GM10266 (cell line): Measurements from ENCODE around the gene XG.
"Not testable (repeated sequence)": the region's sequence is repeated elsewhere in the genome, so short reads cannot be mapped to it uniquely, and the experiment has no call there.

Experiments
- DNase-seq: peaks from one replicate; pipeline ENCODE4 v3.0.0; 2012; ENCODE audit errors: extremely low spot score
- TF ChIP-seq, protein P1 (sequence below): IDR thresholded peaks from 2 replicates; pipeline ENCODE4 v1.5.1; 2012; ENCODE audit warnings: mild to moderate bottlenecking, low read depth; ENCODE audit not compliant: control insufficient read depth, insufficient read depth; ENCODE audit errors: missing control alignments

Gene XG

DNA sequence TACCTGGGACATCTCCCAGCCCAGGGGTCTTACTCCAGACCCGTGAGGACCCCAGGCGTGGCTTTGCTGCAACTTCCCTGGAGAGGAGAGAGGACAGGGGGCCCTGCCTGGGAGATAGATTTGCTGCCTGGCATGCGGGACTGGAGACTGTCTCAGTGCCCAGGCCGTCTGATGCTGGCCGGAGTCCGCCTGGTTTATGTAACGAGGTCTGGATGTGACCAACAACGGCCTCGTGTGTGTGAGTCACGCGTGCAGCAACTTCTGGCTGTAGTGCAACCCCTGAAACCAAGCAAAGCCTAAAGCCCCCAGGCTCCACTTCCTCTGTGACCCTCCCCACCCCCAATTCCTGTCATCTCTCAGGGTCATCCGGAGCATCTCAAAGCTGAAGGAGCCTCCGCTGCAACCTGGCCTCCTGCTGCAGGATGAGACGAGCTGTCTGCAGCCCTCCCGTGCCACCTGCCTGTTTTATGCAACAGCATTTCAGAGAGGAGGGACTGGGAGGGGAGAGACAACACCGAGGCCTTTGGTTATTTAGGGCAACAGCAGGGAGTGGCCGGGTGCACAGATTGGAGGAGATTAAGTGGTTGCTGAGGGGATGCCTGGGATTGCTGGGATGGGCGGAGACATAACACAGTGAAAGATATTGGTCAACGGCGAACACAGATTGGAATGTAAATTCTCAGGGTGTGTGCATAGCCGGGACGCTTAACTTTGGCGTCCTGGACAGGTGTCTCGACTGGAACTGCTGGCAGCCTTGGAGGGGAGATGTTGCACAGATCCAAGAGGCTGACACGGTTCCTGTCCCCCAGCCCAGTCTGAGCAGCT lies 16.0 kb downstream of the XG start:
- TF ChIP-seq, protein P1, sequence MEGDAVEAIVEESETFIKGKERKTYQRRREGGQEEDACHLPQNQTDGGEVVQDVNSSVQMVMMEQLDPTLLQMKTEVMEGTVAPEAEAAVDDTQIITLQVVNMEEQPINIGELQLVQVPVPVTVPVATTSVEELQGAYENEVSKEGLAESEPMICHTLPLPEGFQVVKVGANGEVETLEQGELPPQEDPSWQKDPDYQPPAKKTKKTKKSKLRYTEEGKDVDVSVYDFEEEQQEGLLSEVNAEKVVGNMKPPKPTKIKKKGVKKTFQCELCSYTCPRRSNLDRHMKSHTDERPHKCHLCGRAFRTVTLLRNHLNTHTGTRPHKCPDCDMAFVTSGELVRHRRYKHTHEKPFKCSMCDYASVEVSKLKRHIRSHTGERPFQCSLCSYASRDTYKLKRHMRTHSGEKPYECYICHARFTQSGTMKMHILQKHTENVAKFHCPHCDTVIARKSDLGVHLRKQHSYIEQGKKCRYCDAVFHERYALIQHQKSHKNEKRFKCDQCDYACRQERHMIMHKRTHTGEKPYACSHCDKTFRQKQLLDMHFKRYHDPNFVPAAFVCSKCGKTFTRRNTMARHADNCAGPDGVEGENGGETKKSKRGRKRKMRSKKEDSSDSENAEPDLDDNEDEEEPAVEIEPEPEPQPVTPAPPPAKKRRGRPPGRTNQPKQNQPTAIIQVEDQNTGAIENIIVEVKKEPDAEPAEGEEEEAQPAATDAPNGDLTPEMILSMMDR, result no peak
- no peak for DNase-seq

DNA sequence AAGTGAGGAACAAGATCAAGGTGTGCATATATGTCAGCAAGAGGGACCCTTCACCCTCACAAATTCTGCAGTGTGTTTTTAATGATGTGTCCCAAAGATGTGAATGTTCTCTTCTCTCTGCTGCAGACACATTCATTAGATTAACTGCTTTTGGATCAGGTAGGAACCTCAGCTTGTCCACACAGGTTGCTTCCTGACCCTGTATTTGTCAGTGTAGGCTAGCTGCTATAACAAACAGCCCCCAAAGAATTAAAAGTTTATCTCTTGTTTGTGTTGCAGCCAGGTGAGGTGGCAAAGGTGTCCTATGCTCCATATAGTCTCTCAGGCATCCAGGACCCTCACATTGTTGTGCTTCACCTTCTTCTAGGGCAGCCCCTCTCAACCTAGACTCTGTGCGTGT lies 17.8 kb downstream of the XG start:
- DNase-seq, result no peak
- TF ChIP-seq, protein P1, result no peak

DNA sequence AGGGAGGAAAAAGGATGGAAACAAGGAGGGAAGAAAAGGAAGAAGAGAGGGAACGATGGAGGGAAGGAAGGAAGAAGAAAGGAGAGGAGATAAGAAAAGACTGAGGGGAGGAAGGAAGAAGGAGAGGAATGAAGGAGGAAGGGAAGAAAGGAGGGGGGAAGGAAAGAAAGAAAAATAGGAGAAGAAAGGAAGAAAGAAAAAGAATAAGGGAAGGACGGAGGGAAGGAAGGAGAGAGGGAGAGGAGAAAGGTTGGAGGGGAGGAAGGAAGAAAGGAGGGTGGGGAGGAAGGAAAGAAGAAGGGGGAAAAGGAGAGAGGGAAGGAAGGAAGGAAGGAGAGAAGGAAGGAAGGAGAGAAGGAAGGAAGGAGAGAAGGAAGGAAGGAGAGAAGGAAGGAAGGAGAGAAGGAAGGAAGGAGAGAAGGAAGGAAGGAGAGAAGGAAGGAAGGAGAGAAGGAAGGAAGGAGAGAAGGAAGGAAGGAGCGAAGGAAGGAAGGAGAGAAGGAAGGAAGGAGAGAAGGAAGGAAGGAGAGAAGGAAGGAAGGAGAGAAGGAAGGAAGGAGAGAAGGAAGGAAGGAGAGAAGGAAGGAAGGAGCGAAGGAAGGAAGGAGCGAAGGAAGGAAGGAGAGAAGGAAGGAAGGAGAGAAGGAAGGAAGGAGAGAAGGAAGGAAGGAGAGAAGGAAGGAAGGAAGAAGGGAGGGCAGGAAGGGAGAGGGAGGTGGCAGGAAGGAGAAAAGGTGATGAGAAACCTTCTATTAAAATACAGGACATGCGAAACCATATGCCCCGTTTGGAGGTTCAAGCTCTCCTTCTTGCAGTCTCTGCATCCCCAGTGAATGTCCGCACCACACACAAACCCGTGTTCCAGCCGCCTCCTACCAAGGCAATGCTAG lies 21.6 kb downstream of the XG start:
- DNase-seq, result not testable (repeated sequence)

DNA sequence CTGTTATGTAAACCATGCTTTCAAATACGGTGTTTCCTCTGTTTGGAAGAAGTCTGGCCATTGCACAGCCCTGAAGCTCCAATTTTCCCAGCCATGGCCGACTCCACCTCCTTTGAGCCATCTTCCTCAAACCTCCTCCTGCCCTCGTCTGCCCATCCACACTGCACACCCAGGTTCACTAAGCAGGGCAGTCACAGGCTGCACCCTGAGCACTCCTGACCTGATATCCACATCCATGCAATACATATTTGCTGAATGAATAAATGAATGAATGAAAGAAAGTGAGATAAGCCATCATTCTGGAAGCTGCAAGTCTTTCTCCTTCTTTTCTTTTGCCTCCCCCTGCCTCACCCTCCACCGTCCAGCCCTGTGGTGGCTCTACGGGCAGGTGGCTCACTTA lies 22.2 kb downstream of the XG start:
- DNase-seq, result no peak
- TF ChIP-seq, protein P1, result no peak

DNA sequence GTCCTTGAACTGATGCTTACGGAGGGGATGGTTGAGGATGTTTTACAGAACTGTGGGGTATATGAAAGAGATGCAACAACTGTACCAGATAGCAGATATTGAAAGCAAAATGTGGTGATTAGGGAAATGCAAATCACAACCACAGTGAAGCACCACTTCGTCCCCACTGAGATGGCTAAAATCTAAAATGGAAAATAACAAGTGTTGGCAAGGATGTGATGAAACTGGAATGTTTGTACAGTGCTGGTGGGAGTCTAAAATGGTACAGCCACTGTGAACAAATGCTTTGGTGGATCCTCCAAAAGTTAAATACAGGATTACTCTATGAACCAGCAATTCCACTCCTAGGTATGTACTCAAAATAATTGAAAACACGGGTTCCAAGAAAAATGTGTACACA lies 22.9 kb downstream of the XG start:
- TF ChIP-seq, protein P1, result no peak

DNA sequence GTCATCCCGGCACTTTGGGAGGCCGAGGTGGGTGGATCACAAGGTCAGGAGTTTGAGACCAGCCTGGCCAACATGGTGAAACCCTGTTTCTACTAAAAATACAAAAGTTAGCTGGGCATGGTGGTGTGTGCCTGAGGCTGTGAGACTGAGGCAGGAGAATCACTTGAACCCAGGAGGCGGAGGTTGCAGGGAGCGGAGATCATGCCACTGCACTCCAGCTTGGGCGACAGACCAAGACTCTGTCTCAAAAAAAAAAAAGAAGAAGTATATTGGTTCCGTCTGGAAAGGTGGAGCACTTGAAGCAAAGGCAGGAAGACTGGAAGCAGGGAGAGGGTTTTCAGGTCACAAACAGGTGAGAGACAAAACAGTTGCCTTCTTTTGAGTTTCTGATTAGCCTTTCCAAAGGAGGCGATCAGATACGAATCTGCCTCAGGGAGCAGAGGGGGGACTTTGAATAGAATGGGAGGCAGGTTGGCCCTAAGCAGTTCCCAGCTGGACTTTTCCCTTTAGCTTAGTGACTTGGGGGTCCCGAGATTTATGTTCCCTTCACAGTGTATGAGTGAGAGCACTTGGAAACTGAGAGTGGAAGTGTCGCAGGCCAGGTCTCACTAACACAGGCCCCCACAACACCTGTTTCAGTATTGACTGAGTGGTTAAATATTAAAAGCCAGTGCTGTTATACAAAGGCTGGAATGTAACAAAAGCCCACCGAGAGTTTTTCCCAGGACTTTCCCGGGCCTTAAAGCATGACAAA lies 28.8 kb downstream of the XG start:
- DNase-seq, result not testable (repeated sequence)

More for the DNA sequence above, 22.9 kb downstream of the XG start:
- DNase-seq, result no peak

DNA sequence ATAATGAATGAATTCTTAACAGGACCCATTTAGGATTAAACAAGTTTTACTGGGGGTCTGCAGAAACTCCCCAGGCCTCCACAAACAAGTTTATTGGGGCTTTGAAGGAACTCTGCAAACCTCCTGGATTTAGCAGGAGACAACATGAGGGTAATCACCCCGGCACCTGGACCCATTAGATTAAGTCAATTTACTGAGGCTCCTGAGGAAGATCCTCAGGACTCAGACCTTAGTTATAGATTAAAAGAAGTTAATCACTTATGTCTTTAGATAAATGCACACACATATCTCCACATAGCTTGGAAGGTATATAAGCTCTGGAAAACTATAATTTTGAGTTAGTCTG lies 29.4 kb downstream of the XG start:
- DNase-seq, result no peak
- TF ChIP-seq, protein P1, result no peak

DNA sequence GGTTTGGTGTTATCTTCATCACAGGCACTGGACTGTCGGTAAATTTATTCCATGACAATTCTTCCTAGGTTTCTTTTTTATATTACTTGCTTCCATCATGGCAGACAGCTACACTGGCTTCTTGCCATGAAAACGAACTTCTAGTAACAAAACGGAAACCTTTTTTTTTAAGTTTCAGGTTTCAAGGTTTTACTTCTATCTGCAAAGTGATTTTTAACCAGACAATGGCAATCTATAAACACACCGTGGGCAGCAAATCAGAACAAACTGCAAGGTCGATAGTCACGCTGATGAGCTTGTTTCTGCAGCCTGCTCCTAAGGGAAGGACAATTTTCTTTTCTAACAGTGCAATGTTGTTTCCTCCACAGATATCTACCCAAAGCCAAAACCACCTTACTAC lies 29.9 kb downstream of the XG start:
- TF ChIP-seq, protein P1, result no peak
- DNase-seq, result no peak
